Activated effector memory CD4-positive, alpha-beta T cell treated with Interleukin-2 at 50 U/mL for 16 hours (primary cell): ENCODE measurements around the gene STUB1.
"Not testable (repeated sequence)": the region's sequence is repeated elsewhere in the genome, so short reads cannot be mapped to it uniquely, and the experiment has no call there.

Experiments used
- DNase-seq: peaks from one replicate; pipeline ENCODE4 v3.0.0-alpha.2; 2020

Gene STUB1

GRCh38 chr16:680967-681745, 946 bp downstream of the STUB1 start:
- no peak for DNase-seq

DNA sequence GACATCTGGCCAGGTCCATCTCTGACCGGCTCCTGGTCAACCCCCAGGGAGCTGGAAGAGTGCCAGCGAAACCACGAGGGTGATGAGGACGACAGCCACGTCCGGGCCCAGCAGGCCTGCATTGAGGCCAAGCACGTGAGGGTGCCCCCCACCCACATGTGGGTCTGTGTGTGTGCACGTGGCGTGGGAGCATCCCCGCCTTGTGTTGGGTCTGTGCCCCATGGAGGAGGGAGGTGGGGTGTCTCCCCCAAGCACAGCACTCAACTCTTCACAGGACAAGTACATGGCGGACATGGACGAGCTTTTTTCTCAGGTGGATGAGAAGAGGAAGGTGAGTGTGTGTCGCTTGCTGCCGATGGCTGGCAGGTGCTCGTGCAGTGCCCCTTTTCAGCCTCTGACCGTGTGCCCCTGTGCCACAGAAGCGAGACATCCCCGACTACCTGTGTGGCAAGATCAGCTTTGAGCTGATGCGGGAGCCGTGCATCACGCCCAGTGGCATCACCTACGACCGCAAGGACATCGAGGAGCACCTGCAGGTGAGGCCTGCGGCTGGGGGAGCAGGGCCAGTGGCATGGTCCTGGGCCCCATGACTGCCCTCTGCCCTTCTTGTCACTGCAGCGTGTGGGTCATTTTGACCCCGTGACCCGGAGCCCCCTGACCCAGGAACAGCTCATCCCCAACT, 1.7 kb downstream of the STUB1 start:
- DNase-seq, result no peak

DNA sequence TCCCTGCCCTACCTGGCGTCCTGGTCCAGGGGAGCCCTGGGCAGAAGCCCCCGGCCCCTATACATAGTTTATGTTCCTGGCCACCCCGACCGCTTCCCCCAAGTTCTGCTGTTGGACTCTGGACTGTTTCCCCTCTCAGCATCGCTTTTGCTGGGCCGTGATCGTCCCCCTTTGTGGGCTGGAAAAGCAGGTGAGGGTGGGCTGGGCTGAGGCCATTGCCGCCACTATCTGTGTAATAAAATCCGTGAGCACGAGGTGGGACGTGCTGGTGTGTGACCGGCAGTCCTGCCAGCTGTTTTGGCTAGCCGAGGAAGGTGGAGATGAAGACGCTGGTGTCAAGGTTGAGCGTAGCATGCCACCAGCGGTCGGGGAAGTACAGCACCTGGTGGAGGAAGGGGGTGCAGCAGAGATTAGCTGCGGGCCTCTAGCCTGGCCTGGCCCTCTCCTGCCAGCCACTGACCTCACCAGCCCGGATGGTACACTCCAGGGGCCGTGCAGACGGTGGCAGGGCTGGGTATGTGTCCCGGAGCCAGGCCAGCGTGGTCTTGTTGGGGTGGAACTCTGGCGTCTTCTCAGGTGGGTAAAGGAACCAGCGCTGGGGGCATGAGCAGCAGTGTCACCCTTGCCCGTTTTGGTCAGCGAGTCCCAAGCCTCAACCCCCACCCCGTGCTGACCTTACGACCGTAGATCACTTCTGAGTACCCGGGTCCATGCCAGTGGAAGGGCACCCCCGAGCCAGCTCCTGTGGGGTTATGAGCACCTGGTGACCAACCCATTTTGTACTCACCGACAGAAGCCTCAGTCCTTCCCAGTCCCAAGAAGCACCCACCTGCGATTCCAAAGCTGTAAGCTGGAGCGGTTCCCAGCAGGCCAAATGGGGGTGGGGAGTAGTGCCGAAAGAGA, 2.5 kb downstream of the STUB1 start:
- DNase-seq, result no peak

DNA sequence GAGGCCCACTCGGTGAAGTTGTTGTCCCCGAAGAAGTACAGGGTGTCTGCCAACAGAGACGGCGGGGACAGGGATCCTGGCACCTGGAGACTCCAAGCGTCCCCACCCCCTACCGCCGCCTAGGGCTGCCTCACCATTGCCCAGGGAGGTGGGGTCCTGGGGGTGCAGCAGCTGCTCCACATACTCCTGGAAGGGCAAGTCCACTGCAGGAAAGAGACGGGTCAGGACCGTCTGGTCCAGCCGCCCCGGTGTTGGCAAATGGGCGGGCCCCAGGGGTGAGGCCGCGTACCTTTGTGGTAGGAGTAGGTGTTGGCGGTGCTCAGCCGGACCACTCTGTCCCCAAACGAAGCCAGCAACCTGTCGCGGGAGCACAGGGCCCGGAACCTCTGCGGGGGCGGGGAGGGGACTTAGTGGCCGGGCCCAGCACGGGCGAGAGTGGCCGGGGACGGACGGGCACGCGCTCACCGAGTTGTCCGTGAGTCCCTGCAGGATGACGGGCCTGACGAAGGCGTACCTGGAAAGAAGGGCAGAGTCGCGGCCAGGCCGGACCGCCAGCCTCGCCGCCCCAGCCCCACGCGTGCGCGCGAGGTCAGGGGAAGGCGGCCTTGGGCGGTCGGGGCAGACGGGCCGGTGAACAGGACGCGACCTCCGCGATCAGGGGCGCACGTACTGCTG, 3.3 kb downstream of the STUB1 start:
- no peak for DNase-seq

- peak; percentile 96 for DNase-seq
These were observed 4.0 kb downstream of the STUB1 start, which contains the start of gene JMJD8 for GRCh38 chr16:684071-684794. JMJD8 (minus strand) TSS chr16:684334; CDS start chr16:684319, 15 bp downstream.

GRCh38 chr16:684961-685696, 4.9 kb downstream of the STUB1 start:
- DNase-seq, result no peak

- no peak for DNase-seq
These were observed 5.8 kb downstream of the STUB1 start for GRCh38 chr16:685967-686366.

- no peak for DNase-seq
These were observed 6.5 kb downstream of the STUB1 start for GRCh38 chr16:686459-687260.

- no peak for DNase-seq
These were observed 7.3 kb downstream of the STUB1 start for GRCh38 chr16:687499-687898.

- DNase-seq, result no peak
These were observed 9.1 kb downstream of the STUB1 start for GRCh38 chr16:689175-689897.

- not testable (repeated sequence) for DNase-seq
These were observed 11.0 kb downstream of the STUB1 start for GRCh38 chr16:691242-691641.

- no peak for DNase-seq
These were observed 12.3 kb downstream of the STUB1 start for GRCh38 chr16:692356-693108.

DNA sequence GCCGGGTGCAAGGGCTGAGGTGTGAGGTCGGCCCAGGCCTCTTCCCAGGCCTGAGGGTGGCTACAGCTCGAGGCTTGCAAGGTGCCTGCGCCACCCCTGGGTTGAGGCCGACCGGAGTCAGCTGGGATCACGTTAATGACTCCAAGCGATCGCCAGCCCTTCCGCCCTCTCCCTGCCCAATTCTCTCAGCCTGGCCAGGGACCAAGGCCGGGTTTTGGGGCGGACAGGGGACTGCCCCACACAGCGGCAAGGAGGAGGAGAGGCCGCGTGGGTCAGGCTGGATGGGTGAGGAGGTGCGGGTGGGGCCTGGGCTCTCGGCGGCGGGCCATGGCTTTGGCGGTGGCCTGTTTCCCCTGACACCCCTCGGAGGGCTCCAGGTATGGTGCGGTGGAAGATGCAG, 13.2 kb downstream of the STUB1 start:
- DNase-seq, result no peak

DNA sequence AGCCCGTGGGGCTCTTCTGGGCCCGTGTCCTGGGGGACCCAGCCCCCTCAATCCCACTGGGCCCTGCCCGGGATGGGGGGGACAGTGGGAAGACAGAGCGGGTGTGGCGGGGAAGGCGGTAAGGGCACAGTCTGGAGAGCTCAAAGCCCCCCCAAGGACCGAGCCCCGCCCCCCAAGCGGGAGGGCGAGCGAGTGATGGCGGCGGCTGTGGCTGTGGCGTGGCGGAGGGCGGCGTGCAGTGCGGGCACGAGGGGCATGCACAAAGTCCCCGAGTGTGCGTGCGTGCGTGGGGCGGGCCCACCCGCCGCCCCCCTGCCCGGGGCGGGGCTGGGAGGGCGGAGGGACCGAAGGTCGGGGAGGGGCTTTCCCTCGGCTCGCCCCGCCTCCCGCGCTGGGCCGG, 13.6 kb downstream of the STUB1 start:
- DNase-seq, result no peak

GRCh38 chr16:694187-694862, 14.1 kb downstream of the STUB1 start:
- no peak for DNase-seq

- DNase-seq, result no peak
These were observed 14.7 kb downstream of the STUB1 start for GRCh38 chr16:694863-695354.

- DNase-seq, result peak; percentile 73
These were observed 15.3 kb downstream of the STUB1 start for GRCh38 chr16:695355-696089.
